GM13977 (cell line): ENCODE measurements around the gene TAS1R1.

Experiments used
- DNase-seq: peaks from one replicate; pipeline ENCODE4 v3.0.0; 2012; ENCODE audit warnings: low spot score
- in situ Hi-C: fragments of 300-500 bp; cut with MboI; formaldehyde crosslinking; loops from one replicate; pipeline ENCODE4 v1.12.0; 2022; ENCODE audit warnings: low sequenced_read_pairs, low pct_unique_long_range_greater_than_20kb, mixed read lengths, inconsistent platforms; ENCODE audit not compliant: unreplicated experiment
- TF ChIP-seq, protein P1 (sequence below): IDR thresholded peaks from 2 replicates; pipeline ENCODE4 v1.5.1; 2012; ENCODE audit warnings: mild to moderate bottlenecking, control low read depth; ENCODE audit not compliant: insufficient read depth; ENCODE audit errors: extremely low read depth, missing control alignments

TAS1R1 gene

DNA sequence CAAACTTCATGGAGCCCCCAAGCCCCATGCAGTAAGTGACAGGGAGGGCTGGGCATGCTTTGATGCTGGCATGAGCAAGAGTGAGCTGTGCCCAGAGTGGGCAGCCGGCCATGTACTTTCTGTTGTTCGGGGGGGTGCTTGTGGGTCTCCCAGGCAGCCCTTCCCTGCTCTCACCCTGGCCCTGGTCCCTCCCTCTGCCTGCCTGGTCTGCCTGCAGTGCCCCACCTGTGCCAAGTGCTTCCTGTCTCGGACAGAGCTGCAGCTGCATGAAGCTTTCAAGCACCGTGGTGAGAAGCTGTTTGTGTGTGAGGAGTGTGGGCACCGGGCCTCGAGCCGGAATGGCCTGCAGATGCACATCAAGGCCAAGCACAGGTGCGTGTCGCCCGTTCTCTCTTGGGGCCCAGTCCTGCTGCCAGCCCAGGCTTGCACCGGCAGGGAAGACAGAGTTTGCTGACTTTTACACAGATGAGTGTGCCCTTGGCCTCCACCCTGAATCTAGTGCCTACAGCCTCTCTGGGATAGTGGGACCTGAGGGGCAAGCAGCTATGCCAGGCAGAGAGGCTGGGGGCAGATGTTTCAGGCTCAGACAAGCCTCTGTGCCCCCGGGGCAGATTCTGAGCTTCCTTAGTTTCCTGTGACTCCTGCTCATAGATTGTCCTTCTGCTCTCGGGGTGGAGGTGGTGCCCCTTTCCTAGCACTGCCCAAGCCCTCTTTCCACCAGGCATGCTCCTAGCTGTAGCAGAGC, 32.3 kb downstream of the TAS1R1 start:
- in situ Hi-C loops: no loop called here
- DNase-seq: no peak
- TF ChIP-seq, protein P1, sequence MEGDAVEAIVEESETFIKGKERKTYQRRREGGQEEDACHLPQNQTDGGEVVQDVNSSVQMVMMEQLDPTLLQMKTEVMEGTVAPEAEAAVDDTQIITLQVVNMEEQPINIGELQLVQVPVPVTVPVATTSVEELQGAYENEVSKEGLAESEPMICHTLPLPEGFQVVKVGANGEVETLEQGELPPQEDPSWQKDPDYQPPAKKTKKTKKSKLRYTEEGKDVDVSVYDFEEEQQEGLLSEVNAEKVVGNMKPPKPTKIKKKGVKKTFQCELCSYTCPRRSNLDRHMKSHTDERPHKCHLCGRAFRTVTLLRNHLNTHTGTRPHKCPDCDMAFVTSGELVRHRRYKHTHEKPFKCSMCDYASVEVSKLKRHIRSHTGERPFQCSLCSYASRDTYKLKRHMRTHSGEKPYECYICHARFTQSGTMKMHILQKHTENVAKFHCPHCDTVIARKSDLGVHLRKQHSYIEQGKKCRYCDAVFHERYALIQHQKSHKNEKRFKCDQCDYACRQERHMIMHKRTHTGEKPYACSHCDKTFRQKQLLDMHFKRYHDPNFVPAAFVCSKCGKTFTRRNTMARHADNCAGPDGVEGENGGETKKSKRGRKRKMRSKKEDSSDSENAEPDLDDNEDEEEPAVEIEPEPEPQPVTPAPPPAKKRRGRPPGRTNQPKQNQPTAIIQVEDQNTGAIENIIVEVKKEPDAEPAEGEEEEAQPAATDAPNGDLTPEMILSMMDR: no peak

- DNase-seq: no peak
- TF ChIP-seq, protein P1: no peak
- in situ Hi-C loops: no loop called here
Observed at GRCh38 chr1:6588128-6588892, 33.2 kb downstream of the TAS1R1 start.

- TF ChIP-seq, protein P1: no peak
- in situ Hi-C loops: no loop called here
- DNase-seq: no peak
Observed at GRCh38 chr1:6588893-6589520, 33.9 kb downstream of the TAS1R1 start.

DNA sequence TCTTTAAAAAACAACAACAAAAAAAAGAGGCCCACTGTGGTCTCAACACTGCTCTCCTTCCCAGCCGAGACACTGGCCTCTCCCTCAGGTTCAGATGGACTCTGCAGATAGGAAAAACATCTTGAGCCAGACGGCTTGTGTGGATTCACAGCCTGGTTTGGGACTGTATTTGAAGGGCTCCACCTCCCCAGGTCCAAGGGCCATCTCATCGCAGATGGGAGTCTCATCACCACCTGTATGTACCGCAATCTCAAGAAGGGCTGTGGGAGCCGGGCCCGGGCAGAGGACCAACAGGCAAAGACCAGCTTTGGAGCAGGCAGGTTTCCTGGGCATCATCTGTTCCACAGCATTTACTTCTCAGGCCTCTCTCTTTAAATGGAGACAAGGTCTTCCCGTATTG, 34.9 kb downstream of the TAS1R1 start:
- TF ChIP-seq, protein P1: no peak
- DNase-seq: no peak
- in situ Hi-C loops: no loop called here

DNA sequence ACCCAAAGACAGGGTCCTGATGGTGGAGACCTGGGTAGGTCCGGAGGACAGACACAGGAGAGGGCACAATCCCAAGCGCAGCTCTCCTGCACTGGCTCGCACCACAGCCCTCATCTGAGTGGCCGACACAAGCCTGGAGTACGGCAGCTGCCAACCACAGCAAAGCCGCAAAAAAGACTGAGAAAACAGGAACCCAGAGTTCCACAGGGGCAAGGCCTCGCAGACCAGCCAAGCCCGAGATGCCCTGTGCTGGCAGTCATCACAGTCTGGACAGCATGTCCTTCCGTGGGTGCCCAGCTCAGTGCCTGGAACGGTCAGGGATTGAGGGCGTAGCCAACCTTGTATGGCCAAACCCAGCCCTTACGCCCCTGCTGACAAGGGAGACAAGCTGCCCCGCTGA, 36.1 kb downstream of the TAS1R1 start:
- TF ChIP-seq, protein P1: no peak
- in situ Hi-C loops: no loop called here
- no peak for DNase-seq

GRCh38 chr1:6591644-6592043, 36.5 kb downstream of the TAS1R1 start:
- in situ Hi-C loops: no loop called here
- DNase-seq: no peak
- TF ChIP-seq, protein P1: no peak
